CD4-positive, alpha-beta memory T cell (primary cell): ENCODE data around the gene ATP8A1. TPM values are rescaled to one million over a fixed set of nuclear protein-coding genes. Genes with fewer than 3 reads are reported as not detected.
A peak's percentile ranks its signal among the peaks of the same experiment; 100 is the strongest.

Source experiments
- CTCF ChIA-PET: fragments of 350-600 bp; sonication (Branson Sonifier 250); formaldehyde crosslinking; loops from one replicate; lab custom pipeline; 2021; ENCODE audit warnings: inconsistent platforms; ENCODE audit not compliant: partially characterized antibody; lab: Charles Lee
- POLR2A ChIA-PET: fragments of 350-600 bp; sonication (Branson Sonifier 250); formaldehyde crosslinking; loops from one replicate; lab custom pipeline; 2021; ENCODE audit not compliant: partially characterized antibody; lab: Charles Lee
- DNase-seq, 5 donors: peaks; one replicate each; pipeline versions ENCODE4 v3.0.0 to v3.0.0-alpha.2; 2020 to 2022; ENCODE audit warnings: mixed read lengths in 1 of 5
- H3K27ac ChIP-seq: one replicate; pipeline ENCODE4 v1.7.0; 2013; ENCODE audit warnings: low read depth, low read length
- H3K27me3 ChIP-seq: 2 replicates; pipeline ENCODE4 v1.7.0; 2013; ENCODE audit warnings: mild to moderate bottlenecking, low read length, moderate library complexity; ENCODE audit not compliant: insufficient read depth
- H3K36me3 ChIP-seq: 2 replicates; pipeline ENCODE4 v1.7.0; 2013; ENCODE audit warnings: mild to moderate bottlenecking, low read length, moderate library complexity; ENCODE audit not compliant: insufficient read depth
- H3K4me1 ChIP-seq: 2 replicates; pipeline ENCODE4 v1.7.0; 2013; ENCODE audit warnings: mild to moderate bottlenecking, low read length, moderate library complexity; ENCODE audit not compliant: insufficient read depth
- H3K4me3 ChIP-seq, 2 donors: one replicate each; pipeline ENCODE4 v1.7.0; 2013; ENCODE audit warnings: low read length in 2 of 2, mild to moderate bottlenecking in 1 of 2
- H3K9me3 ChIP-seq, 2 donors: one replicate each; pipeline ENCODE4 v1.7.0; 2013; ENCODE audit warnings: low read length in 2 of 2, control low read depth in 1 of 2; ENCODE audit not compliant: control insufficient read depth in 1 of 2
- H3K27ac Mint-ChIP-seq, 7 donors: one replicate each; pipeline ENCODE4 v1.8.0; 2020 to 2021; ENCODE audit warnings: mixed read lengths in 7 of 7, mild to moderate bottlenecking in 6 of 7, inconsistent platforms in 3 of 7, moderate library complexity in 3 of 7
- H3K27me3 Mint-ChIP-seq, 2 donors: one replicate each; pipeline ENCODE4 v1.8.0; 2020 to 2021; ENCODE audit warnings: mixed read lengths in 2 of 2
- H3K36me3 Mint-ChIP-seq, 2 donors: one replicate each; pipeline ENCODE4 v1.8.0; 2020 to 2021; ENCODE audit warnings: mixed read lengths in 2 of 2, inconsistent platforms in 1 of 2, mild to moderate bottlenecking in 1 of 2
- H3K4me1 Mint-ChIP-seq, 4 donors: one replicate each; pipeline ENCODE4 v1.8.0; 2020 to 2021; ENCODE audit warnings: mixed read lengths in 4 of 4, mild to moderate bottlenecking in 1 of 4
- H3K4me3 Mint-ChIP-seq, 8 donors: one replicate each; pipeline ENCODE4 v1.8.0; 2020 to 2021; ENCODE audit warnings: mixed read lengths in 8 of 8, mild to moderate bottlenecking in 7 of 8, moderate library complexity in 6 of 8, inconsistent platforms in 3 of 8
- H3K9me3 Mint-ChIP-seq, 8 donors: one replicate each; pipeline ENCODE4 v1.8.0; 2020 to 2021; ENCODE audit warnings: mixed read lengths in 8 of 8, mild to moderate bottlenecking in 5 of 8, inconsistent platforms in 3 of 8, moderate library complexity in 1 of 8
- intact Hi-C: fragments of 100-400 bp; cut with micrococcal nuclease; formaldehyde crosslinking; loops from one replicate; pipeline ENCODE4 v1.15.1; 2023
- polyA plus RNA-seq, 2 donors: library from polyadenylated mRNA; unstranded; fragments of 300-500 nt; fragmentation: Illumina TruSeq; gene quantifications; one replicate each; pipeline ENCODE4 v1.2.3, GENCODE V29; 2021
- total RNA-seq, 2 experiments: library from RNA; stranded (reverse); gene quantifications; one replicate each; pipeline ENCODE4 v1.2.3, GENCODE V29; 2021

ATP8A1 gene
- total and polyA plus RNA-seq, 4 experiments from 2014 or later, result 4.3 to 33.5 (median 17.7) TPM

- Mint-ChIP-seq H3K4me3 (no peak overlapping the region), H3K9me3 (no peaks in the 10 kb centered on the region), H3K27ac (no peak overlapping the region), H3K4me1 (no peaks in the 10 kb centered on the region), H3K36me3 (peaks cover 38 to 43% of the 10 kb centered on the region in 2 donors), H3K27me3 (peaks cover 0 to 2% of the 10 kb centered on the region in 2 donors)
- H3K36me3 ChIP-seq, result peaks cover 18% of the 10 kb centered on the region
- ChIA-PET POLR2A (no interaction called here), CTCF (interaction anchor here (1.1 kb wide), 1 partner anchor 20 kb away, joined by 3 read pairs; no protein-coding TSS in a partner anchor)
- no peak for DNase-seq
- no peaks in the 10 kb centered on the region for H3K27me3 ChIP-seq
- intact Hi-C loops, result no loop called here
- no peak overlapping the region for H3K4me3 ChIP-seq
- H3K27ac ChIP-seq, result no peak overlapping the region
- H3K9me3 ChIP-seq, result no peaks in the 10 kb centered on the region
- H3K4me1 ChIP-seq, result no peaks in the 10 kb centered on the region
Measured at GRCh38 chr4:42410446-42410845, 246.5 kb downstream of the ATP8A1 start.

DNA sequence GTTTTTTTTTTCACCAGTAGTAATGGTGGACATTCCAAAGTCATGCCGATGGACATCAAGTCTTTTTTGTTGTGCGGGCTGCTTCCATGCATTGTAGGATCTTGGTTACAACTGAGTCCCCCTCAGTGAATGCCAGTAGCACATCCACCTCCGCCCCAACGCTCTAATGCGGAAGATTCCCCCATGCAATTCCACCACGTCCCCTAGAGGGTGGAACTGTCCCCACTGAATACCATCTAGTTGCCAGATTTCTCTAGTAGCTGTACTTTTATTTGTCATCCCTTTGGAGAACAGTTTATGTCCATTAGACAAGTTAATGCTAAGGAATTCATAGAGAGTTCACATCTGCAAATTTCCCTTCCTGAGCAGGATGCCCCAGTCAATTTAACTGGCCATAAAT, 252.9 kb downstream of the ATP8A1 start:
- CTCF ChIA-PET, result no interaction called here
- H3K4me3 Mint-ChIP-seq, result no peak overlapping the region
- POLR2A ChIA-PET, result no interaction called here
- Histone ChIP-seq H3K4me1 (peaks cover 5% of the 10 kb centered on the region), H3K4me3 (no peak overlapping the region), H3K36me3 (no peaks in the 10 kb centered on the region), H3K27ac (no peak overlapping the region), H3K27me3 (peaks cover 8% of the 10 kb centered on the region), H3K9me3 (no peaks in the 10 kb centered on the region)
- peaks cover 2 to 16% (median 7%) of the 10 kb centered on the region in 4 donors for H3K4me1 Mint-ChIP-seq
- H3K27ac Mint-ChIP-seq, result no peak overlapping the region
- peaks cover 0 to 2% (median 0%) of the 10 kb centered on the region in 8 donors for H3K9me3 Mint-ChIP-seq
- H3K27me3 Mint-ChIP-seq, result peaks cover 29 to 32% of the 10 kb centered on the region in 2 donors
- peaks cover 3 to 8% of the 10 kb centered on the region in 2 donors for H3K36me3 Mint-ChIP-seq
- DNase-seq, result no peak
- intact Hi-C loops, result no loop called here

DNA sequence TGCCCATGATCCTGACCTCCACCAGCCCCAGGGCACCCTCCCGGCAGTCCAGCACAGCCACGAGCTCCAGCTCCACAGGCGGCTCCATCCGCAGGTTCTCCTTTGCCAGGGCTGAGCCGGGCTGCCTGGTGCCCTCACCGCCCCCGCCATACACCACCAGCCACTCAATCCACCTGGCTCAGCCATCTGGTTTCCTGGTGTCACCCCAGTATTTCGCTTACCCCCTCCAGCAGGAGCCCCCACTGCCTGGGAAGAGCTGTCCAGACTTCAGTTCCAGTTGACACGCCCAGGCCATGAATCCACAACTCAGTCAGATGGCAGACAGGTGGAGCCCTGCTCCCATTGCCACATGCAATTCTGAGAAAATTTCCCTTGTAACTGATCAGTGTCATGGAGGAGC, 255.7 kb downstream of the ATP8A1 start:
- Mint-ChIP-seq H3K4me1 (peaks cover 14 to 38% (median 26%) of the 10 kb centered on the region in 4 donors), H3K27ac (peak overlapping the region in 1 of 7 donors; percentile 23), H3K36me3 (peaks cover 3 to 8% of the 10 kb centered on the region in 2 donors), H3K9me3 (peaks cover 0 to 2% (median 0%) of the 10 kb centered on the region in 8 donors), H3K27me3 (peaks cover 44 to 50% of the 10 kb centered on the region in 2 donors), H3K4me3 (peak overlapping the region in 1 of 8 donors; percentile 35)
- DNase-seq, result no peak
- H3K4me3 ChIP-seq, result no peak overlapping the region
- no peaks in the 10 kb centered on the region for H3K9me3 ChIP-seq
- no peak overlapping the region for H3K27ac ChIP-seq
- no peaks in the 10 kb centered on the region for H3K36me3 ChIP-seq
- H3K4me1 ChIP-seq, result peaks cover 23% of the 10 kb centered on the region
- peaks cover 16% of the 10 kb centered on the region for H3K27me3 ChIP-seq
- CTCF ChIA-PET, result no interaction called here
- intact Hi-C loops, result no loop called here
- POLR2A ChIA-PET, result no interaction called here

GRCh38 chr4:42399393-42399792, 257.5 kb downstream of the ATP8A1 start:
- Mint-ChIP-seq H3K4me3 (peak overlapping the region in 6 of 8 donors; percentile 2 to 82 (median 75)), H3K9me3 (peaks cover 0 to 2% (median 0%) of the 10 kb centered on the region in 8 donors), H3K36me3 (no peaks in the 10 kb centered on the region), H3K4me1 (peaks cover 14 to 38% (median 26%) of the 10 kb centered on the region in 4 donors), H3K27ac (no peak overlapping the region), H3K27me3 (peaks cover 37 to 50% of the 10 kb centered on the region in 2 donors)
- ChIA-PET POLR2A (no interaction called here), CTCF (no interaction called here)
- H3K9me3 ChIP-seq, result no peaks in the 10 kb centered on the region
- peaks cover 23% of the 10 kb centered on the region for H3K4me1 ChIP-seq
- no peak overlapping the region for H3K4me3 ChIP-seq
- no peak for DNase-seq
- intact Hi-C loops, result no loop called here
- no peaks in the 10 kb centered on the region for H3K36me3 ChIP-seq
- H3K27me3 ChIP-seq, result peaks cover 23% of the 10 kb centered on the region
- no peak overlapping the region for H3K27ac ChIP-seq

- Mint-ChIP-seq H3K36me3 (no peaks in the 10 kb centered on the region), H3K27me3 (peaks cover 37 to 50% of the 10 kb centered on the region in 2 donors), H3K9me3 (peaks cover 0 to 2% (median 0%) of the 10 kb centered on the region in 8 donors), H3K4me3 (peak overlapping the region; percentile 31 to 82 (median 70)), H3K4me1 (peaks cover 14 to 38% (median 26%) of the 10 kb centered on the region in 4 donors), H3K27ac (no peak overlapping the region)
- Histone ChIP-seq H3K4me3 (no peak overlapping the region), H3K9me3 (no peaks in the 10 kb centered on the region), H3K27ac (no peak overlapping the region), H3K27me3 (peaks cover 23% of the 10 kb centered on the region), H3K36me3 (no peaks in the 10 kb centered on the region), H3K4me1 (peaks cover 23% of the 10 kb centered on the region)
- CTCF ChIA-PET, result no interaction called here
- POLR2A ChIA-PET, result no interaction called here
- DNase-seq, result no peak
- intact Hi-C loops, result no loop called here
Measured at GRCh38 chr4:42398871-42399331, 258.0 kb downstream of the ATP8A1 start.

DNA sequence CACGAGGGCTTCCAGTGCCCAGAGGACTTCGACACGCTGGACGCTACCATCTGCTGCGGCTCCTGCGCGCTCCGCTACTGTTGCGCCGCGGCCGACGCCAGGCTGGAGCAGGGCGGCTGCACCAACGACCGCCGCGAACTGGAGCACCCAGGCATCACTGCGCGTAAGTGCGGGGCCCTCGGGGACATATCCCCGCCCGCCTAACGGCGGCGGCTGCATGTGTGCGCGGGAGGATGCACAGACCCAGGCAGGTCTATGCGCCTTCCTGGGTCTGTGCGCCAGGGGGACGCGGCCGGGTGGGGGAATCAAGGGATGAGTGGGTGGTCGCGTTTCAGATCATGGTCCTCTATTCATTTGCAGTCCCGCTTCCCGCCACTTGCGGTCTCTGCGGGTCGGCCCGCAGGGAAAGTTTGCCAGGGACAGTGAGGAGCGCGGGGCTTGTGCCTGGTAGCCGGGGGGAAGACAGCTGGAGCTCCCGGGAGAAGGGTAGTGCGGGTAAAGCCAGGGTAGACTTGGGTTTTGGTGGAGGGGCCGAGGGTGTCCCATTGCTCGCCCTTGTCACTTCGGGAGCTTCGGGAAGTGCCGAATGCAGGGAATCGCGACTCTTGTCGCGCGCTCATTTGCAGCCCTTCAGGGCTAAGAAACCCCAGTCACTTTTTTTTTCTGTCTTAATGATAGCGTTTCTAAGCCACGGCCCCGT, 258.6 kb downstream of the ATP8A1 start:
- peaks cover 23% of the 10 kb centered on the region for H3K27me3 ChIP-seq
- Mint-ChIP-seq H3K4me1 (peaks cover 14 to 38% (median 26%) of the 10 kb centered on the region in 4 donors), H3K27ac (no peak overlapping the region), H3K4me3 (peak overlapping the region; percentile 53 to 82 (median 73)), H3K36me3 (no peaks in the 10 kb centered on the region), H3K9me3 (peaks cover 0 to 2% (median 0%) of the 10 kb centered on the region in 8 donors), H3K27me3 (peaks cover 37 to 51% of the 10 kb centered on the region in 2 donors)
- ChIA-PET CTCF (no interaction called here), POLR2A (no interaction called here)
- H3K27ac ChIP-seq, result no peak overlapping the region
- DNase-seq, result peak in 1 of 5 donors; percentile 0
- H3K4me3 ChIP-seq, result no peak overlapping the region
- H3K36me3 ChIP-seq, result no peaks in the 10 kb centered on the region
- peaks cover 23% of the 10 kb centered on the region for H3K4me1 ChIP-seq
- intact Hi-C loops, result no loop called here
- no peaks in the 10 kb centered on the region for H3K9me3 ChIP-seq

- no peak overlapping the region for H3K27ac ChIP-seq
- no peaks in the 10 kb centered on the region for H3K9me3 ChIP-seq
- intact Hi-C loops, result no loop called here
- CTCF ChIA-PET, result no interaction called here
- Mint-ChIP-seq H3K27me3 (peaks cover 36 to 51% of the 10 kb centered on the region in 2 donors), H3K4me3 (peak overlapping the region; percentile 14 to 91 (median 86)), H3K9me3 (peaks cover 0 to 2% (median 0%) of the 10 kb centered on the region in 8 donors), H3K36me3 (no peaks in the 10 kb centered on the region), H3K4me1 (peaks cover 14 to 38% (median 26%) of the 10 kb centered on the region in 4 donors), H3K27ac (no peak overlapping the region)
- H3K36me3 ChIP-seq, result no peaks in the 10 kb centered on the region
- peaks cover 23% of the 10 kb centered on the region for H3K27me3 ChIP-seq
- peaks cover 23% of the 10 kb centered on the region for H3K4me1 ChIP-seq
- peak overlapping the region in 1 of 2 donors; percentile 23 for H3K4me3 ChIP-seq
- POLR2A ChIA-PET, result no interaction called here
- DNase-seq, result no peak
Measured at GRCh38 chr4:42397635-42398170, 259.2 kb downstream of the ATP8A1 start.
